Panc1 (cell line): ENCODE data around the gene TRIM33. TPM values are rescaled to one million over a fixed set of nuclear protein-coding genes. Genes with fewer than 3 reads are reported as not detected.

Source experiments
- ATAC-seq: fragments of 200-7000 bp; cut with Tn5 transposase; 2 replicates; pipeline ENCODE4 v1.9.1; 2020; ENCODE audit warnings: mild to moderate bottlenecking, moderate library complexity
- BruUV-seq: library from RNA; stranded (reverse); fragments of 400-500 nt; replicated peaks from 2 replicates; lab custom pipeline; 2021; lab: Mats Ljungman, UMichigan
- CTCF ChIA-PET: fragments of 300-600 bp; sonication (Branson Sonifier 250); formaldehyde crosslinking; loops from one replicate; lab custom pipeline; 2022; ENCODE audit warnings: antibody characterized with exemption; lab: Charles Lee
- POLR2A ChIA-PET: fragments of 300-600 bp; sonication (Branson Sonifier 250); formaldehyde crosslinking; loops from one replicate; lab custom pipeline; 2022; ENCODE audit warnings: antibody characterized with exemption; lab: Charles Lee
- DNase-seq: peaks from one replicate; pipeline ENCODE4 v3.0.0-alpha.2; 2010; ENCODE audit warnings: low read depth, low spot score
- H3K27ac ChIP-seq: 2 replicates; pipeline ENCODE4 v1.5.1; 2011; ENCODE audit warnings: mild to moderate bottlenecking, low read length, inconsistent platforms
- H3K27me3 ChIP-seq: fragments of 200-500 bp; sonication (Bioruptor generic); 2 replicates; pipeline ENCODE4 v1.6.0; 2014; ENCODE audit warnings: low read length, inconsistent platforms; ENCODE audit not compliant: control insufficient read depth, insufficient read depth
- H3K36me3 ChIP-seq: fragments of 200-500 bp; sonication (Bioruptor generic); 2 replicates; pipeline ENCODE4 v1.5.1; 2014; ENCODE audit warnings: inconsistent platforms, mild to moderate bottlenecking, low read length, moderate library complexity; ENCODE audit not compliant: control insufficient read depth, insufficient read depth
- H3K4me1 ChIP-seq: 2 replicates; pipeline ENCODE4 v1.5.1; 2011; ENCODE audit warnings: inconsistent platforms, mild to moderate bottlenecking, low read length, moderate library complexity; ENCODE audit not compliant: control insufficient read depth, insufficient read depth
- H3K4me3 ChIP-seq, 2 experiments: 2 replicates each; pipeline ENCODE4 v1.5.1; 2011 to 2012; ENCODE audit warnings: low read depth in 2 of 2, low read length in 2 of 2, mild to moderate bottlenecking in 2 of 2, inconsistent platforms in 1 of 2, moderate library complexity in 1 of 2
- H3K9me3 ChIP-seq: fragments of 200-500 bp; sonication (Bioruptor generic); 2 replicates; pipeline ENCODE4 v1.5.1; 2014; ENCODE audit warnings: low read depth, mild to moderate bottlenecking, inconsistent platforms, low read length, moderate library complexity; ENCODE audit not compliant: control insufficient read depth, insufficient read depth
- CTCF ChIP-seq: fragments of 450-650 bp; IDR thresholded peaks from 2 replicates; pipeline ENCODE4 v1.5.1; 2017; ENCODE audit warnings: mild to moderate bottlenecking
- POLR2AphosphoS5 ChIP-seq: IDR thresholded peaks from 2 replicates; pipeline ENCODE4 v1.6.1; 2012; ENCODE audit warnings: mild to moderate bottlenecking, low read depth, low read length, moderate library complexity
- SIN3A ChIP-seq: IDR thresholded peaks from 2 replicates; pipeline ENCODE4 v1.6.1; 2012; ENCODE audit warnings: low read depth, mild to moderate bottlenecking, low read length, moderate library complexity, borderline replicate concordance; ENCODE audit not compliant: insufficient read depth
- TCF7L2 ChIP-seq: IDR thresholded peaks from 2 replicates; pipeline ENCODE4 v1.6.1; 2011; ENCODE audit warnings: mild to moderate bottlenecking, low read depth, low read length, inconsistent platforms
- in situ Hi-C: cut with HindIII; loops from 2 replicates; pipeline ENCODE4 v1.10.0; 2016; ENCODE audit warnings: low sequenced_read_pairs, low pct_unique_long_range_greater_than_20kb
- intact Hi-C: fragments of 100-400 bp; cut with micrococcal nuclease; formaldehyde crosslinking; loops from one replicate; pipeline ENCODE4 v1.10.0; 2022; ENCODE audit not compliant: unreplicated experiment
- total RNA-seq: library from RNA; stranded (reverse); gene quantifications from one replicate; pipeline ENCODE4 v1.2.1, GENCODE V29; 2021; ENCODE audit not compliant: unreplicated experiment
- TF ChIP-seq, protein P1 (sequence below), 2 experiments: IDR thresholded peaks; 2 replicates each; pipeline ENCODE4 v1.6.1; 2011 to 2012; ENCODE audit warnings: low read depth in 2 of 2, control low read depth in 1 of 2, low read length in 1 of 2, mild to moderate bottlenecking in 1 of 2, moderate library complexity in 1 of 2; ENCODE audit not compliant: insufficient read depth in 1 of 2

The TRIM33 gene
- total RNA-seq, 1 experiment from 2014 or later: 22.2 TPM

DNA sequence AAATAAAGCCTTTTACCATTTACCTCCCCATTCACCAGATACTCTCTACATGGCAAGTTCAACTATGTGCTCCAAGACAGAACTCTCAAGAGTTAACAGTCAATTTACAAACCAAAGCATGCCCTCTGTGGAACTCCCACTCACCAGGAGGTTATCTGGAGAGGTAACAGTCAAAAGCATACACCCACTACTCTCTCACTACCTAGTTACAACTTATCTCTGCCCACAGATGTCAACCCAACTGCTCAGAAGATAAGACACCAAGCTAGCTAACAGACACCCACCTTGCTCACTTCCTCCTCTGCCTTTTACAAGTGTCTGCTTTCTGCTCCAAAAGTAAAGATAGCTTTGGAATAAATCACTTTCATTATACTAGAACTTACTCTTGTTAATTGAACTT lies 131.0 kb downstream of the TRIM33 start:
- intact Hi-C loops: no loop called here
- no peaks in the 10 kb centered on the region for H3K27me3 ChIP-seq
- in situ Hi-C loops: no loop called here
- POLR2A ChIA-PET: no interaction called here
- H3K36me3 ChIP-seq: no peaks in the 10 kb centered on the region
- no TSS peak for BruUV-seq
- no peak for DNase-seq
- CTCF ChIA-PET: no interaction called here
- H3K9me3 ChIP-seq: no peaks in the 10 kb centered on the region
- TF ChIP-seq SIN3A (no peak), TCF7L2 (no peak), CTCF (no peak), POLR2AphosphoS5 (no peak)
- TF ChIP-seq, protein P1, sequence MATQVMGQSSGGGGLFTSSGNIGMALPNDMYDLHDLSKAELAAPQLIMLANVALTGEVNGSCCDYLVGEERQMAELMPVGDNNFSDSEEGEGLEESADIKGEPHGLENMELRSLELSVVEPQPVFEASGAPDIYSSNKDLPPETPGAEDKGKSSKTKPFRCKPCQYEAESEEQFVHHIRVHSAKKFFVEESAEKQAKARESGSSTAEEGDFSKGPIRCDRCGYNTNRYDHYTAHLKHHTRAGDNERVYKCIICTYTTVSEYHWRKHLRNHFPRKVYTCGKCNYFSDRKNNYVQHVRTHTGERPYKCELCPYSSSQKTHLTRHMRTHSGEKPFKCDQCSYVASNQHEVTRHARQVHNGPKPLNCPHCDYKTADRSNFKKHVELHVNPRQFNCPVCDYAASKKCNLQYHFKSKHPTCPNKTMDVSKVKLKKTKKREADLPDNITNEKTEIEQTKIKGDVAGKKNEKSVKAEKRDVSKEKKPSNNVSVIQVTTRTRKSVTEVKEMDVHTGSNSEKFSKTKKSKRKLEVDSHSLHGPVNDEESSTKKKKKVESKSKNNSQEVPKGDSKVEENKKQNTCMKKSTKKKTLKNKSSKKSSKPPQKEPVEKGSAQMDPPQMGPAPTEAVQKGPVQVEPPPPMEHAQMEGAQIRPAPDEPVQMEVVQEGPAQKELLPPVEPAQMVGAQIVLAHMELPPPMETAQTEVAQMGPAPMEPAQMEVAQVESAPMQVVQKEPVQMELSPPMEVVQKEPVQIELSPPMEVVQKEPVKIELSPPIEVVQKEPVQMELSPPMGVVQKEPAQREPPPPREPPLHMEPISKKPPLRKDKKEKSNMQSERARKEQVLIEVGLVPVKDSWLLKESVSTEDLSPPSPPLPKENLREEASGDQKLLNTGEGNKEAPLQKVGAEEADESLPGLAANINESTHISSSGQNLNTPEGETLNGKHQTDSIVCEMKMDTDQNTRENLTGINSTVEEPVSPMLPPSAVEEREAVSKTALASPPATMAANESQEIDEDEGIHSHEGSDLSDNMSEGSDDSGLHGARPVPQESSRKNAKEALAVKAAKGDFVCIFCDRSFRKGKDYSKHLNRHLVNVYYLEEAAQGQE (IDR thresholded peaks at IDR 0.05; ENCODE audit: insufficient read depth in 1 of 2, low read depth in 2 of 2, low read length in 1 of 2): no peak
- H3K4me1 ChIP-seq: no peaks in the 10 kb centered on the region
- ATAC-seq: no peak
- H3K4me3 ChIP-seq: no peak overlapping the region
- H3K27ac ChIP-seq: no peak overlapping the region

DNA sequence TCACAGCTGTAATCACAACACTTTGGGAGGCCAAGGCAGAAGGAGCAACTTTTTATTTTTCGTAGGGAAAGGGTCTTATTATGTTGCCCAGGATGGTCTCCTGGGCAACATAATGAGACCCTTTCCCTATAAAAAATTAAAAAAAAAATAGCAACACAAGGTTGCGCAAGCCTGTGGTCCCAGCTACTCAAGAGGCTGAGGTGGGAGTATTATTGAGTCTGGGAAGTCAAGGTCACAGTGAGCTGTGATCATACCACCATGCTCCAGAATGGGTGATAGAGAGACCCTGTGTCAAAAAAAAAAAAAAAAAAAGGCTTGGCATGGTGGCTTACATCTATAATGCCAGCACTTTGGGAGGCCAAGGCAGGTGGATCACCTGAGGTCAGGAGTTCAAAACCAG lies 131.6 kb downstream of the TRIM33 start:
- BruUV-seq: no TSS peak

More for the DNA sequence above, 131.6 kb downstream of the TRIM33 start:
- Histone ChIP-seq H3K27ac (no peak overlapping the region), H3K36me3 (no peaks in the 10 kb centered on the region), H3K9me3 (no peaks in the 10 kb centered on the region), H3K4me1 (no peaks in the 10 kb centered on the region), H3K4me3 (no peak overlapping the region), H3K27me3 (no peaks in the 10 kb centered on the region)
- CTCF ChIA-PET: no interaction called here
- intact Hi-C loops (no loop called here), in situ Hi-C loops (no loop called here)
- no peak for TF ChIP-seq POLR2AphosphoS5
- TF ChIP-seq SIN3A: no peak
- TF ChIP-seq CTCF: no peak
- TF ChIP-seq, protein P1 (IDR thresholded peaks at IDR 0.05; ENCODE audit: insufficient read depth in 1 of 2, low read depth in 2 of 2, low read length in 1 of 2): no peak
- no peak for TF ChIP-seq TCF7L2
- POLR2A ChIA-PET: no interaction called here
- DNase-seq: no peak
- ATAC-seq: no peak
